GM19463 (cell line): ENCODE data around the gene S100A13.

Source experiments
- ATAC-seq: cut with Tn5 transposase; IDR thresholded peaks from one replicate; pipeline ENCODE4 v1.9.1; 2021; ENCODE audit warnings: mild to moderate bottlenecking, moderate library complexity; ENCODE audit not compliant: unreplicated experiment

The S100A13 gene

DNA sequence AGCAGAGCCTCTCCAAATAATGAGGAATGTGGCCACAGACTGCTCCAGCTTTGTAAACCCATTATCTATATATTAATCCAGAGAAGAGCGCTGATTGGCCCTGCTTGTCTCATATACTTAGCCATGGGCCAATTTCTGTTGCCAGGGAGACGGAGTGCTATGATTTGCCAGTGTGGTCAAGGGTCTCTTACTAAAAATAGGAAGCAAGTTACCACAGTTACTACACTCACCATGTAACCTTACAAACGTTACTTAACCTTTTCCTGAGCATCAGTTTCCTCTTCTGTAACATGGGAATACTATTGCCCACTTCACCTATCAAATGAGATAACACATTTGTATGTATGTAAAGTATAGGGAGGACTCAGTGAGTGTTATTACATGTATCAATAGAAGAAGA is 54.0 kb downstream of the S100A13 start:
- no peak for ATAC-seq

DNA sequence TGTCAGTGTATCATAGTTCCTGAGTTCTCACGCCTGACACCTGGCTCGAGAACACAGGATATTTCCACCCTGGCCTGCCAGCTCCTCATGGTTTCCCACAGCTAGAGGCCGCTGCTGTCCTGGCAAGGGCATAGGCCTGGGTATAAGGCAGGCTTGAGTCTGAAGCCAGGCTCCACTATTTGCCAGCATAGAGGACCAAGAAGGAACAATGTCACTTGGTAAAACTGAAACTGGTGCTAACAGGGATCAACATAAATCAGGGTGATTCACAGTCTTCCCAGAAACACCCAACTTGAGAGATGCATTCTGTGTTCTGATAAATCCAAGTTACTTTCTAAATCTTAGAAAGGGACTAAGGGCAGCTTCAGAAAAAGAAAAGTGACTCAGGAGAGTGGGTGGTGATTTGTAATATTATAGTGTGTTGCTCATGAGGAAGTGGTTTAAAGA is 54.7 kb downstream of the S100A13 start:
- peak; percentile 76 for ATAC-seq

DNA sequence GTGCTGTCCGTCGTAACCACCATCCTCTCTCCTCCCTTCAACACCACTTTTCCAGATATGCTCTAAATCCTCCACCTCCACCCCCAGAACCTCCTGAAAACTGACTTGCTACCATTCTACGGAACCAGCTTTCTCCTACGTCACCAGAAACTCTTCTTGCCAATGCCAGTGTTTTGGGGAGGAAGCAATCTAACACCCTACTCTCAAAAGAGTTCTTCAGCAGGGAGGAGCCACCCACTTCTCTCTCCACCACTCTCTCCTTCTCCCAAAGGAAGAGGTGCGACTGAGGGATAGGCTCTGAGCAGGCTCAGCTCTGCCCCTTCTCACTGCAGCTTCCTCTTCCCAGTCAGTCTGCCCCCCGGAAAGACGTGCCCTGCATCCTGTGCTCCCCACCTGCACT is 55.6 kb downstream of the S100A13 start:
- no peak for ATAC-seq

DNA sequence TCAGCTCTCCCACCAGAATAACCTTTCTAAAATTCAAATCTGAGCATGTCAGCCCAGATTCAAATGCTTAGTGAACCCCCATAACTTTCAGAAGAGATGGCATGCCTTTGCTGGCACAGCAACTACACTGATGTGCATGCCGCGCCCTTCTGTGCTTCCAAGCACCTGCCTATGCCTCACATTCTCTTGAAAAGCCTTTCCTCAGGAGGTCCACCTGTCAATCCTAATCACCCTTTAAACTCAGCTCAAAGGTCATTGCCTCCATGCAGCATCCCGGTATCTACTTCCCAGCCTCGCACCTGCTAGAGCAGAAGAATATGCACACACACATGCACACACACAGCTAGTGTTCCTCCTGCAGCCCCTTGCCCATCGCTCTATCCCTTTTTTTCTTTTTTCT is 56.4 kb downstream of the S100A13 start:
- no peak for ATAC-seq

DNA sequence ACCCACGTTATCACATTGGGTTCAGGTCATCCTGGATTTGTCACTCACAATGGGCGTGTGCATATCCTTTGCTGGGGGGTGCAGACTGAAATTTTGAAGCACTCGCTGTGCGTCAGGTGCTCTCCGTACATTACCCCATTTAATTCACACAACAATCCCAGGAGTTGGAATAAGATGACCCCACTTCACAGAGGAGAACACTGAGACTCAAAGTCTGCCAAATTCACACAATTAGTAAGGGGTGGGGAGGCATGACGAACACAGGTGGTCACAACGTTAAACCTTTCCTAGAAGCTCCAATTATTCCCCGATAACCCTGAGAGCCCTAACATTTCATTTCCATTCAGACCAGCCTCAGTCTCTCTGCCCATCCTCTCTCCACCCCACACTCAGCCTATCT is 57.8 kb downstream of the S100A13 start:
- ATAC-seq = no peak
